Nephron (organoid): ENCODE data around the gene AK8.

Source experiments
- H3K27ac Mint-ChIP-seq, 3 experiments: 2 replicates each; pipeline ENCODE4 v1.8.0; 2020; ENCODE audit warnings: mixed read lengths in 3 of 3, mild to moderate bottlenecking in 2 of 3, moderate library complexity in 1 of 3
- H3K27me3 Mint-ChIP-seq: 2 replicates; pipeline ENCODE4 v1.8.0; 2021; ENCODE audit warnings: low read depth, mild to moderate bottlenecking, moderate library complexity, mixed read lengths
- H3K36me3 Mint-ChIP-seq: 2 replicates; pipeline ENCODE4 v1.8.0; 2020; ENCODE audit warnings: low read depth, mixed read lengths
- H3K4me1 Mint-ChIP-seq: 2 replicates; pipeline ENCODE4 v1.8.0; 2020; ENCODE audit warnings: mixed read lengths
- H3K4me3 Mint-ChIP-seq, 3 experiments: 2 replicates each; pipeline ENCODE4 v1.8.0; 2020; ENCODE audit warnings: mild to moderate bottlenecking in 3 of 3, mixed read lengths in 3 of 3, moderate library complexity in 2 of 3
- H3K9me3 Mint-ChIP-seq: 2 replicates; pipeline ENCODE4 v1.8.0; 2020; ENCODE audit warnings: mixed read lengths
- TF ChIP-seq, protein P1 (sequence below), 3 experiments: fragments of 200-600 bp; sonication (generic); IDR thresholded peaks; one replicate each; pipeline ENCODE4 v1.5.0; 2021; ENCODE audit warnings: antibody characterized with exemption in 3 of 3; ENCODE audit not compliant: unreplicated experiment in 3 of 3

The AK8 gene

DNA sequence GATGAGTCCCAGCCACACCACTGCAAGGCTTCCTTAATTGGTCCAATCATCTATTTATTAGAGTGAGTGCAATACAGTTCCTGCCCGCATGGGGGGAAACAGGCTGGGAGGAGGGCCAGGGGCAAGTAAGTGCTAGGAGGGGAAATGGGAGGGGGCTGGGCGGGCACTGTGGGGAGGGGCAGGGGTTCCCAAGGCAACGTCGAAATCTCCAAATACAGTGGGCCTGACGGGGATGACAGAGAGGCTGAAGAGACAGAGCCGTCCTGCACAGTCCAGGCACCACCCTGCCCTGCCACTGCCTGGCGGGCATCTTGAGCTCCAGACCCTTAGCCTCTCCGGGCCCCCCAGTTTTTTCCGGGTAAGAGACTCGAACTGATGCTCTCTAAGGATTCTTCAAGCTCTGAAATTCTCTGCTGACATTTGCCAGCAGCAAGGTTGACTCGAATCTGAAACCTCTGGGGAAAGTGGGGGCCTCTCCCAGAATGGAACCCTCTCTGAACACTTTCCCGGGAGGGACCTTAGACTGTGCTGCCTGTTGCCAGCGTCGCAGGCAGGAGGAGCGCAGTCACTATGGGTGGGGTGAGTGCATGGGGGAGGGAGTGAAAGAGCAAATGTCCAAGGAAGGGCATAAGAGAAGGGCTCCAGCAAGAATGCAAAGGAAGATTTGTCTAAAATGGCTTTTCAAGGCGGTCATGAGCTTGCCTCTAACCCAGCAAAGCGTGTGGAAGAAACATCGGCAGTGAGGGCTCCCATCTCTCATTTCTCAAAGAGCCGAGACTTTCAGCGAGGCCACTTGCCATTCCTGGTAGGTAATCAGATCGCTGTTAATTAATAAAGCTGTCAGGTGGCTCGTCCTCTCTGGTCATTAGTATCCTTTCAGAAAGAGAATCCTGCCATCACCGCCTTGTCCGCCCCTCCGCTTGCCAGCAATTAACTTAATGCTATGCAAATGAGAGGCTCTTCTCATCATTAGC lies 108.9 kb downstream of the AK8 start:
- Mint-ChIP-seq H3K36me3 (peaks cover 15% of the 10 kb centered on the region), H3K27ac (peak overlapping the region; percentile 80 to 98 (median 90)), H3K27me3 (peaks cover 7% of the 10 kb centered on the region), H3K4me3 (peak overlapping the region; percentile 94 to 99 (median 98)), H3K9me3 (peaks cover 22% of the 10 kb centered on the region), H3K4me1 (peaks cover 10% of the 10 kb centered on the region)
- TF ChIP-seq, protein P1, sequence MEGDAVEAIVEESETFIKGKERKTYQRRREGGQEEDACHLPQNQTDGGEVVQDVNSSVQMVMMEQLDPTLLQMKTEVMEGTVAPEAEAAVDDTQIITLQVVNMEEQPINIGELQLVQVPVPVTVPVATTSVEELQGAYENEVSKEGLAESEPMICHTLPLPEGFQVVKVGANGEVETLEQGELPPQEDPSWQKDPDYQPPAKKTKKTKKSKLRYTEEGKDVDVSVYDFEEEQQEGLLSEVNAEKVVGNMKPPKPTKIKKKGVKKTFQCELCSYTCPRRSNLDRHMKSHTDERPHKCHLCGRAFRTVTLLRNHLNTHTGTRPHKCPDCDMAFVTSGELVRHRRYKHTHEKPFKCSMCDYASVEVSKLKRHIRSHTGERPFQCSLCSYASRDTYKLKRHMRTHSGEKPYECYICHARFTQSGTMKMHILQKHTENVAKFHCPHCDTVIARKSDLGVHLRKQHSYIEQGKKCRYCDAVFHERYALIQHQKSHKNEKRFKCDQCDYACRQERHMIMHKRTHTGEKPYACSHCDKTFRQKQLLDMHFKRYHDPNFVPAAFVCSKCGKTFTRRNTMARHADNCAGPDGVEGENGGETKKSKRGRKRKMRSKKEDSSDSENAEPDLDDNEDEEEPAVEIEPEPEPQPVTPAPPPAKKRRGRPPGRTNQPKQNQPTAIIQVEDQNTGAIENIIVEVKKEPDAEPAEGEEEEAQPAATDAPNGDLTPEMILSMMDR (IDR thresholded peaks at IDR 0.05; ENCODE audit: unreplicated experiment in 3 of 3), result peak in 2 of 3 experiments; percentile 25 to 39

DNA sequence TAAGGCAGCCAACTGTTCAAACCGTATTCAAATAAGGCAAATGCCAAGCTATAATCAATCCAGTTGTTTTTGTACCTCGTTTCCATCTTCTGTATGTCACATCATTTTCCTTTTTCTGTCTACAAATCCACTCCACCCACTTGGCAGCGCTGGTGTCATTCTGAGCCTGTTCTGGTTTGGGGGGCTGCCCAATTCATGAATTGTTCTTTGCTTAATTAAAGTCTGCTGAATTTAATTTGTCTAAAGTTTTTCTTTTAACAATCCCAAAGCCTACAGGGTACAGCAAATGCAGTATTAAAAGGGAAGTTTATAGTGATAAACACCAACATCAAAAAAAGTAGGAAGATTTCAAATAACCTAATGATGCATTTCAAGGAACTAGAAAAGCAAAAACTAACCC lies 114.5 kb downstream of the AK8 start:
- TF ChIP-seq, protein P1 (IDR thresholded peaks at IDR 0.05; ENCODE audit: unreplicated experiment in 3 of 3), result no peak
- Mint-ChIP-seq H3K36me3 (peaks cover 3% of the 10 kb centered on the region), H3K9me3 (peaks cover 20% of the 10 kb centered on the region), H3K27me3 (peaks cover 4% of the 10 kb centered on the region), H3K4me1 (no peaks in the 10 kb centered on the region), H3K4me3 (no peak overlapping the region), H3K27ac (no peak overlapping the region)

DNA sequence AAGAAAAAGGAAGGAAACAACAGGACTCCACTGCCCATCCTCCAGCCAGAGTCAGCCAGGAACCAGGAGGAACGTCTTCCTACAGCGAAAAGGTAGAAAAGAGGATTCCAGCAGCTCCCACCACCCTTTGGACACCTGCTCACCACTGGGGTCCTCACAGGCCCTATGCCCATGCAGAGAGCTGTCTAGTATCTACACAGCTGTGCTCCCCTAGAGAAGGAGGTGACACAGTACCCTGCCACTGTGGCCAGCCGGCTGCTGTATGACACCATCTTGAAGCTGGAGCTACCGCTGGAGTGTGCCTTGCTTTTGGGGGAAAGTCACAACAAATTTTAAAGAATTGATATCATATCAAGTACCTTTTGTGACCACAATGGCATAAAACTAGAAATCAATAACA lies 115.2 kb downstream of the AK8 start:
- peak overlapping the region in 2 of 3 experiments; percentile 35 to 66 for H3K27ac Mint-ChIP-seq
- TF ChIP-seq, protein P1 (IDR thresholded peaks at IDR 0.05; ENCODE audit: unreplicated experiment in 3 of 3), result no peak
- H3K4me3 Mint-ChIP-seq, result no peak overlapping the region
- H3K4me1 Mint-ChIP-seq, result no peaks in the 10 kb centered on the region
- H3K27me3 Mint-ChIP-seq, result peaks cover 8% of the 10 kb centered on the region
- H3K9me3 Mint-ChIP-seq, result peaks cover 20% of the 10 kb centered on the region
- H3K36me3 Mint-ChIP-seq, result peaks cover 3% of the 10 kb centered on the region

DNA sequence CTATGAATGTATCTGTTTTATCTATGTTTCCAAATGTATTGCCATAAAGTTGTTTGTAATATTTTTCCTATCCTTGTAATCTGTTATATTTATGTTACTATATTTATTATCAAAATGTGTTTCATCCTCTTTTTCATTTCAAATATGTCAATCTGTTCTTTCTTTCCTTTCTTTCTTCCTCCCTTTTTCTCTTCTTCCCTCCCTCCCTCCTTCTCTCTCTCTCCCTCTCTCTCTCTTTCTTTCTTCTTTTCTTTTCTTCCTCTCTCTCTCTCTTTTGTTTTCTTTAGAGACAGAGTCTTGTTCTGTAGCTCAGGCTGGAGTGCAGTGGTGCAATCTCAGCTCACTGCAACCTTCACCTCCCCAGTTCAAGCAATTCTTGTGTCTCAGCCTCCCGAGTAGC lies 116.5 kb downstream of the AK8 start:
- Mint-ChIP-seq H3K9me3 (peaks cover 16% of the 10 kb centered on the region), H3K4me1 (peaks cover 4% of the 10 kb centered on the region), H3K27ac (peak overlapping the region in 1 of 3 experiments; percentile 66), H3K36me3 (peaks cover 3% of the 10 kb centered on the region), H3K4me3 (no peak overlapping the region), H3K27me3 (peaks cover 9% of the 10 kb centered on the region)
- TF ChIP-seq, protein P1 (IDR thresholded peaks at IDR 0.05; ENCODE audit: unreplicated experiment in 3 of 3), result no peak

DNA sequence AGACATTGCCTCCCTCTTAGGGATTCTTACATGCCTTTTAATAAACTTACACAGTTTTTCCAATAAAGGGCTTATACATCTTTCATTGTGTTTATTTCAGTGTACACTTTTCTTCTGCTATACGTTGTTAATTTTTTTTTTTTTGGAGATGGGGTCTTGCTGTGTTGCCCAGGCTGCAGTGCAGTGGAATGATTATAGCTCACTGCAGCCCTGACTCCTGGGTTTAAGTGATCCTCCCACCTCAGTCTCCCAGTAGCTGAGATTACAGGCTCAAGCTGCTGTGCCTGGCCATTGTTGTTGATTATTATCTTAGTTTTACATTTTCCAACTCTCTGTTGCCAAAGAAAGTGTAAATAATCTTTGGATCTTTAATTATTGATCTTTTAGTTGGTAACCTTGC lies 118.0 kb downstream of the AK8 start:
- no peak overlapping the region for H3K4me3 Mint-ChIP-seq
- peaks cover 10% of the 10 kb centered on the region for H3K9me3 Mint-ChIP-seq
- peaks cover 6% of the 10 kb centered on the region for H3K4me1 Mint-ChIP-seq
- no peaks in the 10 kb centered on the region for H3K36me3 Mint-ChIP-seq
- peaks cover 9% of the 10 kb centered on the region for H3K27me3 Mint-ChIP-seq
- TF ChIP-seq, protein P1 (IDR thresholded peaks at IDR 0.05; ENCODE audit: unreplicated experiment in 3 of 3), result no peak
- no peak overlapping the region for H3K27ac Mint-ChIP-seq
